Nephron progenitor cell (in vitro differentiated cells): ENCODE results near the gene BRI3.

ENCODE experiments used
- DNase-seq: peaks from one replicate; pipeline ENCODE4 v3.0.0; 2021
- H3K27ac Mint-ChIP-seq: 2 replicates; pipeline ENCODE4 v1.8.0; 2021; ENCODE audit warnings: mild to moderate bottlenecking, moderate library complexity, mixed read lengths
- H3K27me3 Mint-ChIP-seq: 2 replicates; pipeline ENCODE4 v1.8.0; 2021; ENCODE audit warnings: mild to moderate bottlenecking, low read depth, mixed read lengths; ENCODE audit not compliant: poor library complexity
- H3K36me3 Mint-ChIP-seq: 2 replicates; pipeline ENCODE4 v1.8.0; 2021; ENCODE audit warnings: low read depth, mixed read lengths
- H3K4me1 Mint-ChIP-seq: 2 replicates; pipeline ENCODE4 v1.8.0; 2021; ENCODE audit warnings: mixed read lengths
- H3K4me3 Mint-ChIP-seq: 2 replicates; pipeline ENCODE4 v1.8.0; 2021; ENCODE audit warnings: mild to moderate bottlenecking, moderate library complexity, mixed read lengths
- H3K9me3 Mint-ChIP-seq: 2 replicates; pipeline ENCODE4 v1.8.0; 2021; ENCODE audit warnings: mild to moderate bottlenecking, moderate library complexity, mixed read lengths
- TF ChIP-seq, protein P1 (sequence below): fragments of 200-600 bp; sonication (generic); IDR thresholded peaks from 2 replicates; pipeline ENCODE4 v1.5.0; 2021; ENCODE audit warnings: antibody characterized with exemption

The BRI3 gene

DNA sequence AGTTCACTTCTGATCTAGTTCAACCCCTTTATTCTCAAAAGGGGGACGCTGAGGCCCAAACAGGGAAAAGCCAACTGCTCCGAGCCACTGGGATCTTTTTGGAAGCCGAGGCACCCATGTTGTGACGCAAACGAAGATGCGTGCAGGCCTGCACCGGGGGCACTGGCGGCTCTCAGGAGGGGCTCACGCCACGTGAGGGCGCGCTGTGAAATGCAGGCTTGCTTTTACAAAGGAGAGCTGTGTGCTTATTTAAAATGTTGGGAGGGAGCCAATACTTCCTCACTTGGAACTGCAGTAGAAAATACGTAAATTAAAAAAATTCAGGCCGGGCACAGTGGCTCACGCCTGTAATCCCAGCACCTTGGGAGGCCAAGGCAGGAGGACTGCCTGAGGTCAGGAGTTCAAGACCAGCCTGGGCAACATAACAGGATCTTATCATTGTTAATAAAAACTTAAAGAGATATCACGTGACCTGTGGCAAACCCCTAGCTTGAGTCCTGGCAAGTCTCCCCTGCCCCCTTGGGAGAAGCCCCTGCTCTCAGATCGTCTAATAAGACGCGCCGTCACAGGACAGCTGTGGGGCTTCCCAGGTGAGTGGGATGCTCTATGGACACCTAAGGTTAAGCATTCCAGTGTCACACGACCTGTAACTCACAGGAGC is 16.3 kb downstream of the BRI3 start:
- DNase-seq: no peak
- Mint-ChIP-seq H3K36me3 (peaks cover 29% of the 10 kb centered on the region), H3K27ac (no peak overlapping the region), H3K4me3 (no peak overlapping the region), H3K27me3 (peaks cover 6% of the 10 kb centered on the region), H3K4me1 (peaks cover 44% of the 10 kb centered on the region), H3K9me3 (no peaks in the 10 kb centered on the region)
- TF ChIP-seq, protein P1, sequence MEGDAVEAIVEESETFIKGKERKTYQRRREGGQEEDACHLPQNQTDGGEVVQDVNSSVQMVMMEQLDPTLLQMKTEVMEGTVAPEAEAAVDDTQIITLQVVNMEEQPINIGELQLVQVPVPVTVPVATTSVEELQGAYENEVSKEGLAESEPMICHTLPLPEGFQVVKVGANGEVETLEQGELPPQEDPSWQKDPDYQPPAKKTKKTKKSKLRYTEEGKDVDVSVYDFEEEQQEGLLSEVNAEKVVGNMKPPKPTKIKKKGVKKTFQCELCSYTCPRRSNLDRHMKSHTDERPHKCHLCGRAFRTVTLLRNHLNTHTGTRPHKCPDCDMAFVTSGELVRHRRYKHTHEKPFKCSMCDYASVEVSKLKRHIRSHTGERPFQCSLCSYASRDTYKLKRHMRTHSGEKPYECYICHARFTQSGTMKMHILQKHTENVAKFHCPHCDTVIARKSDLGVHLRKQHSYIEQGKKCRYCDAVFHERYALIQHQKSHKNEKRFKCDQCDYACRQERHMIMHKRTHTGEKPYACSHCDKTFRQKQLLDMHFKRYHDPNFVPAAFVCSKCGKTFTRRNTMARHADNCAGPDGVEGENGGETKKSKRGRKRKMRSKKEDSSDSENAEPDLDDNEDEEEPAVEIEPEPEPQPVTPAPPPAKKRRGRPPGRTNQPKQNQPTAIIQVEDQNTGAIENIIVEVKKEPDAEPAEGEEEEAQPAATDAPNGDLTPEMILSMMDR: no peak

DNA sequence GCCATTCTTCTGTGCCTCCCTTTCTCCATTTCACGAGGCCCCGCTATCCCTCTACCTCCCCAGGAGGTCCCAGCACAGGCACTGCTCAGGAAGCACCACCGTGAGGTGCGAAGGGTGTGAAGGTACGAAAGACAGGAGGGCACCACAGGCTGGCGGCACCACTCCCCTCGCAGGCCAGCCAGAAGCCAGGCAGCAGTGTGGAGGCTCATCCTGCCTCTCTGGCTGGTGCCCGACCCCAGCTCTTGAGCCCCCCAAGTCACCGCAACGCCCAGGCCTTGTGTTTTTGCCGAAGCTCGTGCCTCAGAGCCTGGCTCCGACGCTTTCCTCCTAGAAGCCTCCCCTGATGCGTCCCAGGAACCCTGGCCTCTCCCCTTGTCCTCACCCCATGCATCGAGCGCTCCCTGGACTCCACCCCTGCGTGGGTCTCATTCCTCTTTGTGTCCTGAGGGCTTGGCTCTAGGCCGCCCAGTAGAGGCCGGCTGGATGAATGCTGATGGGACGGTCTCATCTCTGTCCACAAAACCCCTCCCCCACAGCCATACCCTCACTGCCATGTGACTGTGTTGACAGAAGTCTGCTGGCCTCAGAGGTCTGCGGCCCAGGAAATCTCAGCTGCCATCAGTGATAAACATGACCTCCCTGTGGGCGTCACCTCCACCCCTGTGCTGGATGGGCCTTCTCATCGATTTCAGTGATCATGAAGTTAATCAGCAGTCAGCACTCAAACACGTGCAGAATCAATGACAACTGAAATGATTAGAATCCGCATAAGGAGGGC is 19.3 kb downstream of the BRI3 start:
- Mint-ChIP-seq H3K36me3 (peaks cover 41% of the 10 kb centered on the region), H3K27me3 (peaks cover 6% of the 10 kb centered on the region), H3K27ac (peak overlapping the region; percentile 91), H3K4me3 (no peak overlapping the region), H3K9me3 (no peaks in the 10 kb centered on the region), H3K4me1 (peaks cover 44% of the 10 kb centered on the region)
- no peak for DNase-seq
- TF ChIP-seq, protein P1: no peak

DNA sequence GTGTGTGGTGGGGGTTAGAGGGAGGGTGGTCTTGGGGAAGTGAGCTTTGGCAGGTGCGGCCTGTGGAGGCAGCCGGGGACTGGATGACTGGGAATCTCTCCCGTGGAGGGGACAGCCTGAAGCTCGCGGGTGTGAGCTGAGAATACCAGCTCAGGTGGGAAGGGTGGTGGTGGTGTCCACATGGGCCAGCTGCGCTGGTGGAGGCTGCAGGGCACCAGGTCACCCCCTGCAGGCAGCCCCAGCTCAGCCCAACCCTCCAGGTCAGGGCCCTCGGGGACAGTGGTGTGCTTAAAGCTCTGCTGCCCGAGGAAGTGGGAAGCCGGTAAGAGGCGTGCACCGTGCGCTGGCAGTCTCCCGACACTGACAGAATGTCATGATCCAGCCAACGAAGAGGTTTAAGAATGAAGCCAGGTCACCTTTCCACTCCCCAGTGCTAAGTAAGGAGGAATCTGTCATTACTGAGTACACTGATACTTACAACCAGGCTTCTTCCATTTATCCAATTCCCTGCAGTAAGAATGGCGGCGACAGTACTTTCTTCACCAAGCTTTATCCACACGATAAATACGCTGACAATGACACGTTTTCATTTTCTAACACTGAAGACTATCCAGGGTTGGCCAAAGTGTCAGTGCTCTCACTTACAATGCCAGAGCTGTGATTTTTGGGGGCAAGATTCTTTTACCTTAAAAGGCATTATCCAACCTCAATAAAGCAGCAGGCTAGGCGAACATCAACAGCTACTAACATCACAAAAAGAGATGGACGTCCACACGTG is 20.4 kb downstream of the BRI3 start:
- no peak for DNase-seq
- H3K4me1 Mint-ChIP-seq: peaks cover 47% of the 10 kb centered on the region
- H3K36me3 Mint-ChIP-seq: peaks cover 48% of the 10 kb centered on the region
- no peaks in the 10 kb centered on the region for H3K9me3 Mint-ChIP-seq
- TF ChIP-seq, protein P1: no peak
- H3K27ac Mint-ChIP-seq: no peak overlapping the region
- no peak overlapping the region for H3K4me3 Mint-ChIP-seq
- peaks cover 6% of the 10 kb centered on the region for H3K27me3 Mint-ChIP-seq

DNA sequence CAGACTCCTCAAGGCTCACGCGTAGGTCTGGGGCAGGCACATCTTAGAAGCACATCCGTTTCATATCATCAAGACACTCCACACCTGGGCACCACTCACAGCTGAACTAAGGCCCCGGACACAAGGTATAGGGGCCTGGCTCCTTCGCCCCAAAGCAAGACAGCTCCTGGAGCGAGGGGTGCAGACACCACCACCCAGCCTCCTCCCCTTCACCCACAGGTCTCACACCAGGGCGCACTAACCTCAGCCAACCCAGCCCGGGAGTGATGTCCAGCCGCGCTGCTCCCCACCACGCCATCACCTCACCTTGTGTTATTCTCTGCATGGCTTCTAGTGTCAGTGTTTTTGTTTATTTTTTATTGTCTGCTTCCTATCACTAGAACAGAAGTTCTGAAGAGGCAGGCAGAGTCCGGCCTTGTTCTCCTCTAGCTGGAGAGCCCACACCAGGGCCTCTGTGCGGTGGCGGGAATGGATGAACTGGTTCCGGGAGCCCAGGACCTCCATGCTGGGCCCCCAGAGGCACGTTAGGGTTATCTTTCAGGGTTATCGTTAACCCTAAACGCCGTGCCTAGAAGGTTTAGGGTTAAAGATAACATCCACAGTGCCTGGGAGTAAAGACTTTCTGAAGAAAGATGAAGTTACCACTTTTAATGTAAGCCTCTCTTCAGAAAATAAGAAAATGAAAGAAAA is 21.8 kb downstream of the BRI3 start:
- H3K9me3 Mint-ChIP-seq: no peaks in the 10 kb centered on the region
- no peak overlapping the region for H3K4me3 Mint-ChIP-seq
- DNase-seq: no peak
- peaks cover 55% of the 10 kb centered on the region for H3K36me3 Mint-ChIP-seq
- peak overlapping the region; percentile 17 for H3K27ac Mint-ChIP-seq
- H3K4me1 Mint-ChIP-seq: peaks cover 47% of the 10 kb centered on the region
- H3K27me3 Mint-ChIP-seq: peaks cover 6% of the 10 kb centered on the region
- TF ChIP-seq, protein P1: no peak

DNA sequence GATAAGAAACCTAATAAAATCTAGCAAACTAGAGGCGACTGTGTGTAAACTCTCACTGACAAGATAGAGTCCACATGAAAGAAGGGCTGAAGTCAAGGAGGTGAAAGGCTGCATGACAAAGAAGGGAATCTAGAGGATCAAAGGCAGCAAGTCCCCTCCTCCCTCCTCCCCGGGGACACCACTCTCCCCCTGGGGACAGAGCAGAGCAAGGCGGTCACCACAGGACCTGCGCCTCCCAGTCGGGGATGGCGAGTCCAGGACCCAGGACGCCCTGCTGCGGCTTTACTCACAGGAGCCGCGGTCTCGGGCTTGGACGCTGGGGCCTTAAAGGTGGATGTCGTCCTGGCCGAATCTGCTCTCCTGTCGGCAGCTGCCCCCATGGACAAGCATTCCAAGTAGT is 22.4 kb downstream of the BRI3 start:
- no peak for DNase-seq
- peaks cover 47% of the 10 kb centered on the region for H3K4me1 Mint-ChIP-seq
- TF ChIP-seq, protein P1: no peak
- peaks cover 61% of the 10 kb centered on the region for H3K36me3 Mint-ChIP-seq
- no peaks in the 10 kb centered on the region for H3K9me3 Mint-ChIP-seq
- H3K27ac Mint-ChIP-seq: peak overlapping the region; percentile 17
- peaks cover 6% of the 10 kb centered on the region for H3K27me3 Mint-ChIP-seq
- no peak overlapping the region for H3K4me3 Mint-ChIP-seq
